OCI-LY1 (cell line): ENCODE data around the gene PYGB.

ENCODE experiments used
- H2AFZ ChIP-seq: fragments of 200-600 bp; sonication (generic), shearing (Covaris generic); 2 replicates; pipeline ENCODE4 v1.6.0; 2014; ENCODE audit warnings: antibody characterized with exemption, mild to moderate bottlenecking, low read length
- H3F3A ChIP-seq: fragments of 200-600 bp; sonication (generic), shearing (Covaris generic); 2 replicates; pipeline ENCODE4 v1.6.0; 2014; ENCODE audit warnings: mild to moderate bottlenecking, antibody characterized with exemption, low read length, moderate library complexity; ENCODE audit not compliant: insufficient read depth
- H3K27ac ChIP-seq: fragments of 200-600 bp; sonication (generic); 2 replicates; pipeline ENCODE4 v1.5.1; 2014; ENCODE audit warnings: low read length, mixed run types, mild to moderate bottlenecking, low read depth; ENCODE audit not compliant: poor library complexity, severe bottlenecking
- H3K27me3 ChIP-seq: fragments of 200-600 bp; sonication (generic); 2 replicates; pipeline ENCODE4 v1.6.0; 2014; ENCODE audit warnings: antibody characterized with exemption, mild to moderate bottlenecking, low read length, moderate library complexity; ENCODE audit not compliant: insufficient read depth
- H3K36me3 ChIP-seq: fragments of 200-600 bp; sonication (generic); 2 replicates; pipeline ENCODE4 v1.6.1; 2014; ENCODE audit warnings: mild to moderate bottlenecking, antibody characterized with exemption, low read length, moderate library complexity, mixed read lengths; ENCODE audit not compliant: insufficient read depth
- H3K4me1 ChIP-seq: fragments of 200-600 bp; sonication (generic); 2 replicates; pipeline ENCODE4 v1.5.1; 2014; ENCODE audit warnings: mild to moderate bottlenecking, low read length, moderate library complexity; ENCODE audit not compliant: insufficient read depth, severe bottlenecking
- H3K4me2 ChIP-seq: fragments of 200-600 bp; sonication (generic), shearing (Covaris generic); 2 replicates; pipeline ENCODE4 v1.6.1; 2014; ENCODE audit warnings: low read length
- H3K4me3 ChIP-seq: fragments of 200-600 bp; sonication (generic); 2 replicates; pipeline ENCODE4 v1.5.1; 2014; ENCODE audit warnings: low read length, low read depth, mild to moderate bottlenecking, mixed read lengths; ENCODE audit not compliant: poor library complexity, severe bottlenecking
- H3K79me2 ChIP-seq: fragments of 200-600 bp; shearing (Covaris generic); 2 replicates; pipeline ENCODE4 v1.6.1; 2016; ENCODE audit warnings: mixed run types, low read length, mixed read lengths; ENCODE audit not compliant: insufficient read depth
- H3K9ac ChIP-seq: fragments of 200-600 bp; sonication (generic), shearing (Covaris generic); 2 replicates; pipeline ENCODE4 v1.6.1; 2014; ENCODE audit warnings: mild to moderate bottlenecking, low read length, mixed read lengths
- H3K9me2 ChIP-seq: fragments of 200-600 bp; sonication (generic), shearing (Covaris generic); 2 replicates; pipeline ENCODE4 v1.6.1; 2014; ENCODE audit warnings: low read depth, mild to moderate bottlenecking, low read length, mixed read lengths
- H3K9me3 ChIP-seq: fragments of 200-600 bp; shearing (Covaris generic); 2 replicates; pipeline ENCODE4 v1.6.1; 2014; ENCODE audit warnings: low read length, mixed read lengths
- H4K20me1 ChIP-seq: fragments of 200-600 bp; sonication (generic), shearing (Covaris generic); 2 replicates; pipeline ENCODE4 v1.6.0; 2016; ENCODE audit warnings: mild to moderate bottlenecking, low read length; ENCODE audit not compliant: insufficient read depth
- EZH2 ChIP-seq: fragments of 200-600 bp; sonication (generic), shearing (Covaris generic); IDR thresholded peaks from 2 replicates; pipeline ENCODE4 v1.8.0; 2017; ENCODE audit warnings: borderline replicate concordance, mixed run types, mild to moderate bottlenecking, antibody characterized with exemption, low read length, moderate library complexity, mixed read lengths
- TF ChIP-seq, protein P1 (sequence below): fragments of 200-600 bp; sonication (generic), shearing (Covaris generic); IDR thresholded peaks from 2 replicates; pipeline ENCODE4 v1.5.1; 2017; ENCODE audit warnings: mild to moderate bottlenecking, antibody characterized with exemption, low read length, moderate library complexity, mixed read lengths

PYGB gene

DNA sequence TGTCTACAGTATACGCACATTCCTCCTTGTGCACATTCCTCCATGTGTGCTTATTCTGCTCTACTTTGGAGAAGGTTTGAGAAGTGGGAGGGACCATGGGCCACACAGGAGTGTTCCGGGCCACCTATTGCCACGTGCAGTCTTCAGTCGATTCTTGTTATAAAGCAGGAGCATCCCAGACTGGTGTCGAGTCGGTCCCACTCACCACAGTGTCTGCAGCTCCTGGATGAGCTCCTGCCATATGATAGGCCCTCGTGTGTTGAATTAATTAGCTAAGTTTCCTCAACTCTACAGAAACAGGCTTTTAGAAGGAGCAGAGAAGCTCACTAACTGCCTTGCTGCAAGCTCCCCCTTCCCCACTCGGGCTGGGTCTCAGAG lies 29.8 kb upstream of the PYGB start:
- no peaks in the 10 kb centered on the region for H3F3A ChIP-seq

DNA sequence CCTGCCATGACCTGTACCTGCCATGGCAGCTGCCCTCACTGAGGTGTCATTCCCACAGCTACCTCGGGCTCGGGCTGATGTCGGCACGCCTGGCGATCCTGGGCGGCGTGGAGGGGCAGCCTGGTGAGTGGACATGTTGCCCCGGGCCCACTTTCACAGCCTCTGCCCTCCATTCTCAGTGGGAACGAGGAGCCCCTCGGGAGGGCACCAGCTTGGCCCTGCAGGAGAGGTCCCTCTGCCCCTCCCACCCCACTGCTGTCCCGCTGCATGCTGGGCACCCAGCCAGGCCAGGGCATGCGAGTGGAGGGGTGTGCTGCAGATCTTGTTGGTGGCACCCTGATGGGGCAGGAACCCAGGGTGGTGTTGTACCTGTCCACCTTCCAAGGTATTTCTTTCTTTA lies 29.4 kb upstream of the PYGB start:
- TF ChIP-seq, protein P1, sequence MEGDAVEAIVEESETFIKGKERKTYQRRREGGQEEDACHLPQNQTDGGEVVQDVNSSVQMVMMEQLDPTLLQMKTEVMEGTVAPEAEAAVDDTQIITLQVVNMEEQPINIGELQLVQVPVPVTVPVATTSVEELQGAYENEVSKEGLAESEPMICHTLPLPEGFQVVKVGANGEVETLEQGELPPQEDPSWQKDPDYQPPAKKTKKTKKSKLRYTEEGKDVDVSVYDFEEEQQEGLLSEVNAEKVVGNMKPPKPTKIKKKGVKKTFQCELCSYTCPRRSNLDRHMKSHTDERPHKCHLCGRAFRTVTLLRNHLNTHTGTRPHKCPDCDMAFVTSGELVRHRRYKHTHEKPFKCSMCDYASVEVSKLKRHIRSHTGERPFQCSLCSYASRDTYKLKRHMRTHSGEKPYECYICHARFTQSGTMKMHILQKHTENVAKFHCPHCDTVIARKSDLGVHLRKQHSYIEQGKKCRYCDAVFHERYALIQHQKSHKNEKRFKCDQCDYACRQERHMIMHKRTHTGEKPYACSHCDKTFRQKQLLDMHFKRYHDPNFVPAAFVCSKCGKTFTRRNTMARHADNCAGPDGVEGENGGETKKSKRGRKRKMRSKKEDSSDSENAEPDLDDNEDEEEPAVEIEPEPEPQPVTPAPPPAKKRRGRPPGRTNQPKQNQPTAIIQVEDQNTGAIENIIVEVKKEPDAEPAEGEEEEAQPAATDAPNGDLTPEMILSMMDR: no peak
- no peak for TF ChIP-seq EZH2
- Histone ChIP-seq H3K9me3 (no peaks in the 10 kb centered on the region), H4K20me1 (no peaks in the 10 kb centered on the region), H3K36me3 (peaks cover 13% of the 10 kb centered on the region; the same call in 1 of the 2 replicates), H2AFZ (no peak overlapping the region), H3K79me2 (no peaks in the 10 kb centered on the region), H3K27ac (no peak overlapping the region), H3F3A (no peaks in the 10 kb centered on the region), H3K9me2 (no peaks in the 10 kb centered on the region), H3K4me1 (peaks cover 20% of the 10 kb centered on the region), H3K9ac (no peak overlapping the region), H3K4me2 (no peak overlapping the region), H3K27me3 (no peaks in the 10 kb centered on the region), H3K4me3 (no peak overlapping the region)

More for the DNA sequence above, 29.8 kb upstream of the PYGB start:
- Histone ChIP-seq H3K4me2 (no peak overlapping the region), H3K36me3 (peaks cover 16% of the 10 kb centered on the region; the same call in 1 of the 2 replicates), H3K27me3 (no peaks in the 10 kb centered on the region), H3K9me2 (no peaks in the 10 kb centered on the region), H3K79me2 (no peaks in the 10 kb centered on the region), H3K27ac (no peak overlapping the region), H3K4me1 (peaks cover 16% of the 10 kb centered on the region), H3K9ac (no peak overlapping the region), H3K9me3 (no peaks in the 10 kb centered on the region), H4K20me1 (no peaks in the 10 kb centered on the region), H2AFZ (no peak overlapping the region), H3K4me3 (no peak overlapping the region)
- no peak for TF ChIP-seq EZH2
- TF ChIP-seq, protein P1: no peak

DNA sequence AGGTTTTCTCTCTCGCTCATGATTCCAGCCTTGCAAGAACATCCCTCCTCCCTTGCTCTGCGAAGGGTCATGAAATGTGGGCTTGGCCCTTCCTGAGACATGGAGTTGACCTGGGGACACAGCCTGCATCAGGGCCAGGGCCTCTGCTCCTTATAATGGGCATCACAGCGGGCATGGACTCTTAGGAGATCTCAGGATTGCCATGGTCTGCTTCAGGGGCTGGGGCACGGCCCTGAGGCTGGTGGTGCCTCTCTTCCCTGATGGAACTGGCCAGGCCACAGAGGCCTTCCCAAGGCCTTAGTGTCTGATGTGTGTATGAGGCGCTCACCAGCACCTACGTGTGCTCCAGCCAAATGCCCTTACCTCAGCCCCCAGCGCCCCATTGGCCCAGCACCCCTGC lies 28.5 kb upstream of the PYGB start:
- peaks cover 20% of the 10 kb centered on the region for H3K4me1 ChIP-seq
- no peaks in the 10 kb centered on the region for H4K20me1 ChIP-seq
- no peak overlapping the region for H3K4me3 ChIP-seq
- peaks cover 7% of the 10 kb centered on the region; the same call in 1 of the 2 replicates for H3K36me3 ChIP-seq
- no peaks in the 10 kb centered on the region for H3K9me3 ChIP-seq
- no peak for TF ChIP-seq EZH2
- TF ChIP-seq, protein P1: no peak
- no peak overlapping the region for H3K27ac ChIP-seq
- no peak overlapping the region for H3K9ac ChIP-seq
- H3K4me2 ChIP-seq: no peak overlapping the region
- no peaks in the 10 kb centered on the region for H3K79me2 ChIP-seq
- H3F3A ChIP-seq: no peaks in the 10 kb centered on the region
- H2AFZ ChIP-seq: no peak overlapping the region
- no peaks in the 10 kb centered on the region for H3K27me3 ChIP-seq
- no peaks in the 10 kb centered on the region for H3K9me2 ChIP-seq
